B cell (primary cell): ENCODE data around the gene ZNF598. TPM values are rescaled to one million over a fixed set of nuclear protein-coding genes. Genes with fewer than 3 reads are reported as not detected.

Experiments used
- ATAC-seq: fragments of 200-7000 bp; cut with Tn5 transposase; one replicate; pipeline ENCODE4 v1.10.0; 2021; ENCODE audit warnings: low read depth, mild to moderate bottlenecking, moderate number of reproducible peaks, moderate library complexity
- CTCF ChIA-PET: fragments of 350-600 bp; sonication (Branson Sonifier 250); formaldehyde crosslinking; loops from one replicate; lab custom pipeline; 2021; ENCODE audit warnings: antibody characterized with exemption, inconsistent platforms; lab: Charles Lee
- POLR2A ChIA-PET: fragments of 350-600 bp; sonication (Branson Sonifier 250); formaldehyde crosslinking; loops from one replicate; lab custom pipeline; 2021; ENCODE audit warnings: antibody characterized with exemption; lab: Charles Lee
- DNase-seq: peaks from one replicate; pipeline ENCODE4 v3.0.0; 2013
- H2AFZ ChIP-seq: 2 replicates; pipeline ENCODE4 v1.6.1; 2012; ENCODE audit warnings: mild to moderate bottlenecking, low read depth, low read length; ENCODE audit not compliant: insufficient read depth, poor library complexity, severe bottlenecking
- H3K27ac ChIP-seq, 2 donors: 1 replicate in 1 of 2; 2 replicates in 1 of 2; pipeline ENCODE4 v1.5.1; 2012 to 2013; ENCODE audit warnings: low read length in 2 of 2, mild to moderate bottlenecking in 2 of 2, moderate library complexity in 1 of 2
- H3K27me3 ChIP-seq, 4 experiments: fragments of 200-600 bp in 1 of 4; sonication (generic) in 1 of 4; replicated peaks in 1 of 4; 1 replicate in 2 of 4; 2 replicates in 2 of 4; pipeline versions ENCODE4 v1.6.1 to v1.7.0; 2013 to 2016; ENCODE audit warnings: low read length in 3 of 4, mild to moderate bottlenecking in 2 of 4, mixed read lengths in 1 of 4, moderate library complexity in 1 of 4; ENCODE audit not compliant: insufficient read depth in 4 of 4, control insufficient read depth in 3 of 4; ENCODE audit errors: control extremely low read depth in 1 of 4
- H3K36me3 ChIP-seq, 2 experiments: replicated peaks in 1 of 2; 1 replicate in 1 of 2; 2 replicates in 1 of 2; pipeline versions ENCODE4 v1.6.1 to v1.7.1; 2013; ENCODE audit warnings: low read length in 1 of 2; ENCODE audit not compliant: insufficient read depth in 2 of 2, control insufficient read depth in 1 of 2; ENCODE audit errors: control extremely low read depth in 1 of 2, extremely low read depth in 1 of 2
- H3K4me1 ChIP-seq, 2 donors: fragments of 200-600 bp in 1 of 2; sonication (generic) in 1 of 2; 1 replicate in 1 of 2; 2 replicates in 1 of 2; pipeline versions ENCODE4 v1.5.1 to v1.6.1; 2013 to 2017; ENCODE audit warnings: low read length in 2 of 2; ENCODE audit not compliant: control insufficient read depth in 2 of 2, insufficient read depth in 2 of 2
- H3K4me2 ChIP-seq: replicated peaks from 2 replicates; pipeline ENCODE3; 2012; ENCODE audit warnings: mild to moderate bottlenecking, low read depth, low read length; ENCODE audit not compliant: poor library complexity, severe bottlenecking
- H3K4me3 ChIP-seq, 5 experiments: fragments of 200-600 bp in 1 of 5; sonication (generic) in 1 of 5; 1 replicate in 3 of 5; 2 replicates in 2 of 5; pipeline versions ENCODE4 v1.5.1 to v1.7.0; 2011 to 2016; ENCODE audit warnings: low read length in 4 of 5, mild to moderate bottlenecking in 4 of 5, low read depth in 2 of 5, control low read depth in 1 of 5, moderate library complexity in 1 of 5; ENCODE audit not compliant: insufficient read depth in 1 of 5; ENCODE audit errors: control extremely low read depth in 1 of 5, extremely low read depth in 1 of 5
- H3K79me2 ChIP-seq: fragments of 200-600 bp; sonication (generic); one replicate; pipeline ENCODE4 v1.6.0; 2016; ENCODE audit warnings: low read length; ENCODE audit not compliant: control insufficient read depth, insufficient read depth
- H3K9ac ChIP-seq: fragments of 200-600 bp; sonication (generic); 2 replicates; pipeline ENCODE4 v1.6.1; 2017; ENCODE audit warnings: mild to moderate bottlenecking, low read length, moderate library complexity
- H3K9me3 ChIP-seq, 3 donors: one replicate each; pipeline versions ENCODE4 v1.6.1 to v1.7.1; 2013; ENCODE audit warnings: low read length in 2 of 3; ENCODE audit not compliant: control insufficient read depth in 2 of 3, insufficient read depth in 1 of 3; ENCODE audit errors: control extremely low read depth in 1 of 3
- H4K20me1 ChIP-seq: 2 replicates; pipeline ENCODE4 v1.6.0; 2012; ENCODE audit warnings: mild to moderate bottlenecking, low read length; ENCODE audit not compliant: insufficient read depth, control insufficient read depth, poor library complexity, severe bottlenecking
- H3K27ac Mint-ChIP-seq: one replicate; pipeline ENCODE4 v1.8.0; 2021; ENCODE audit warnings: mixed read lengths
- H3K27me3 Mint-ChIP-seq: one replicate; pipeline ENCODE4 v1.8.0; 2021; ENCODE audit warnings: mixed read lengths
- H3K4me1 Mint-ChIP-seq: one replicate; pipeline ENCODE4 v1.8.0; 2021; ENCODE audit warnings: mixed read lengths
- H3K4me3 Mint-ChIP-seq: one replicate; pipeline ENCODE4 v1.8.0; 2021; ENCODE audit warnings: mixed read lengths
- H3K9me3 Mint-ChIP-seq: one replicate; pipeline ENCODE4 v1.8.0; 2022; ENCODE audit warnings: mixed read lengths; ENCODE audit not compliant: insufficient read depth
- EZH2 ChIP-seq: IDR thresholded peaks from 2 replicates; pipeline ENCODE4 v1.6.1; 2012; ENCODE audit warnings: borderline replicate concordance, low read depth, mild to moderate bottlenecking, moderate library complexity, low read length; ENCODE audit not compliant: insufficient read depth, poor library complexity, severe bottlenecking
- WGBS: methylation state at CpG from one replicate; pipeline ENCODE4 v1.1.5; 2013; ENCODE audit warnings: missing lambda C conversion rate; ENCODE audit not compliant: insufficient coverage; 5-methylcytosine and 5-hydroxymethylcytosine counted together
- intact Hi-C: fragments of 100-400 bp; cut with micrococcal nuclease; formaldehyde crosslinking; loops from one replicate; pipeline ENCODE4 v1.10.0; 2022
- polyA plus RNA-seq: library from polyadenylated mRNA; depleted of rRNA; stranded (reverse); fragments of >200 nt; gene quantifications from 2 replicates; pipeline ENCODE4 v1.2.3, GENCODE V29; 2012
- total RNA-seq, 2 donors: library from RNA; stranded (reverse); fragments of 120-200 nt in 1 of 2; gene quantifications; 1 replicate in 1 of 2; 2 replicates in 1 of 2; pipeline versions ENCODE4 v1.2.3 to v1.2.4, GENCODE V29; 2013 to 2022
- TF ChIP-seq, protein P1 (sequence below): fragments of 200-600 bp; IDR thresholded peaks from one replicate; pipeline ENCODE4 v1.8.0; 2022; ENCODE audit warnings: antibody characterized with exemption, mild to moderate bottlenecking

ZNF598 gene
- total and polyA plus RNA-seq, 2 donors (not counting 1 experiment from before 2014, with no cell fraction given): 49.5 to 61.5 TPM

GRCh38 chr16:1998360-1998835, 11.2 kb downstream of the ZNF598 start:
- TF ChIP-seq EZH2: no peak
- TF ChIP-seq, protein P1, sequence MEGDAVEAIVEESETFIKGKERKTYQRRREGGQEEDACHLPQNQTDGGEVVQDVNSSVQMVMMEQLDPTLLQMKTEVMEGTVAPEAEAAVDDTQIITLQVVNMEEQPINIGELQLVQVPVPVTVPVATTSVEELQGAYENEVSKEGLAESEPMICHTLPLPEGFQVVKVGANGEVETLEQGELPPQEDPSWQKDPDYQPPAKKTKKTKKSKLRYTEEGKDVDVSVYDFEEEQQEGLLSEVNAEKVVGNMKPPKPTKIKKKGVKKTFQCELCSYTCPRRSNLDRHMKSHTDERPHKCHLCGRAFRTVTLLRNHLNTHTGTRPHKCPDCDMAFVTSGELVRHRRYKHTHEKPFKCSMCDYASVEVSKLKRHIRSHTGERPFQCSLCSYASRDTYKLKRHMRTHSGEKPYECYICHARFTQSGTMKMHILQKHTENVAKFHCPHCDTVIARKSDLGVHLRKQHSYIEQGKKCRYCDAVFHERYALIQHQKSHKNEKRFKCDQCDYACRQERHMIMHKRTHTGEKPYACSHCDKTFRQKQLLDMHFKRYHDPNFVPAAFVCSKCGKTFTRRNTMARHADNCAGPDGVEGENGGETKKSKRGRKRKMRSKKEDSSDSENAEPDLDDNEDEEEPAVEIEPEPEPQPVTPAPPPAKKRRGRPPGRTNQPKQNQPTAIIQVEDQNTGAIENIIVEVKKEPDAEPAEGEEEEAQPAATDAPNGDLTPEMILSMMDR: no peak
- ATAC-seq (no peak), DNase-seq (no peak)
- Histone ChIP-seq H3K4me1 (peaks cover 5% of the 10 kb centered on the region in 2 donors), H3K4me3 (no peak overlapping the region), H2AFZ (no peak overlapping the region), H3K36me3 (peaks cover 0 to 45% of the 10 kb centered on the region in 2 experiments), H3K9me3 (no peaks in the 10 kb centered on the region), H3K79me2 (peaks cover 13% of the 10 kb centered on the region), H3K27ac (no peak overlapping the region), H4K20me1 (peaks cover 30% of the 10 kb centered on the region), H3K9ac (no peak overlapping the region), H3K4me2 (no peak overlapping the region), H3K27me3 (no peaks in the 10 kb centered on the region)
- Mint-ChIP-seq H3K9me3 (no peaks in the 10 kb centered on the region), H3K4me1 (peaks cover 8% of the 10 kb centered on the region), H3K4me3 (no peak overlapping the region), H3K27ac (no peak overlapping the region), H3K27me3 (no peaks in the 10 kb centered on the region)
- CTCF ChIA-PET: no interaction called here
- whole genome bisulfite sequencing: 96% methylated on average over 25 of the region's 27 CpGs
- intact Hi-C loops: loop anchor here (10.0 kb wide), 1 partner anchor 54 kb away; the partner anchor contains the start of gene MSRB1
- POLR2A ChIA-PET: no interaction called here

- H3K9me3 Mint-ChIP-seq: no peaks in the 10 kb centered on the region
- intact Hi-C loops: loop anchor here (10.0 kb wide), 1 partner anchor 53 kb away; the partner anchor contains the start of gene MSRB1
- 97% methylated on average over 24 of the region's 26 CpGs for WGBS
Observed at GRCh38 chr16:1997494-1998359, 11.9 kb downstream of the ZNF598 start.

More at GRCh38 chr16:1997494-1998359, 11.9 kb downstream of the ZNF598 start:
- Histone ChIP-seq H4K20me1 (peaks cover 23% of the 10 kb centered on the region), H3K36me3 (peaks cover 0 to 39% of the 10 kb centered on the region in 2 experiments), H2AFZ (no peak overlapping the region), H3K4me2 (no peak overlapping the region), H3K4me3 (no peak overlapping the region), H3K27me3 (no peaks in the 10 kb centered on the region), H3K4me1 (peaks cover 7 to 12% of the 10 kb centered on the region in 2 donors), H3K9ac (no peak overlapping the region), H3K9me3 (peaks cover 0 to 5% (median 0%) of the 10 kb centered on the region in 3 donors), H3K27ac (no peak overlapping the region), H3K79me2 (peaks cover 6% of the 10 kb centered on the region)
- ATAC-seq (no peak), DNase-seq (no peak)
- CTCF ChIA-PET: interaction anchor here (1.4 kb wide), 1 partner anchor 143 kb away, joined by 3 read pairs; no protein-coding TSS in a partner anchor
- no peak overlapping the region for H3K27ac Mint-ChIP-seq
- no peak overlapping the region for H3K4me3 Mint-ChIP-seq
- H3K4me1 Mint-ChIP-seq: peaks cover 9% of the 10 kb centered on the region
- no peaks in the 10 kb centered on the region for H3K27me3 Mint-ChIP-seq
- POLR2A ChIA-PET: no interaction called here
- TF ChIP-seq, protein P1: no peak
- TF ChIP-seq EZH2: no peak
